NCI-H1092 (cell line): Measurements from ENCODE around the gene SULT1C3.
"Not testable (repeated sequence)": the region's sequence is repeated elsewhere in the genome, so short reads cannot be mapped to it uniquely, and the experiment has no call there.

Experiments used
- DNase-seq: peaks from one replicate; lab custom pipeline; 2025; lab: John Stamatoyannopoulos, UW

Gene SULT1C3

DNA sequence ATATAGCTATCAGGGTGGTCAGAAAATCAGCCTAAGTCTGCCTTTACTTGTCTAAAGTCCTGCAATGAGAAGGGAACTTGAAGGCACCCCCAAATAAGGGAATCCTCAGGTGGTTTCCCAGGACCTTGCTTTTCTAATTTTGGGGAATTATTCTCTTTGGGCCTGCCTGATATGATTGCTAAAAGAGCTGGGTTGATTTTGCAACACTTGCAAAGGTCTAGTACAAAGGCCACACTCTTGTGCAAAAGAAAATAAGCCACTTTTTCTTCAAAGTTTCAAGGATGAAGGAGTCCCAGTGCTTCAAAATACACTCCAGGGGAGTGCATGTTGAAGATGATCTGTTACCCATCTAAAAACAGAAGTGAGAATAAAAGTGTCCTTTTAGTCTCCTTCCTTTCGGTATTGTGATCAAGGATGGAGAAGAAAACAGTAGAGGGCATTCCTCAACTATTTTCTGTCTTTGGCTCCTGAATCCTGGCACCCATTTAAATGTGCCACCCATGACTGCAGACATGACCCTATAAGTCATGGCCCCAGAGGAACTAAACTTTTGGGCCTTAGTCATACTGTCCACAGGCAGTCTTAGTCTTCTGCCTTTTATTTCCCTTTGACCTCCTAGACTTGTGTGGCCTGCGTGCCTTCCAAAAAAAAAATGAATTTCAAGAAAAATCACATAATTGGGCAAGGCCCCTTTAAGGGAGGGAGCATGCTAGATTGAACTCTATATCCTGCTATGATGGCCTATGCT, 5.1 kb downstream of the SULT1C3 start:
- no peak for DNase-seq

GRCh38 chr2:108253106-108253505, 13.3 kb downstream of the SULT1C3 start:
- DNase-seq = no peak

DNA sequence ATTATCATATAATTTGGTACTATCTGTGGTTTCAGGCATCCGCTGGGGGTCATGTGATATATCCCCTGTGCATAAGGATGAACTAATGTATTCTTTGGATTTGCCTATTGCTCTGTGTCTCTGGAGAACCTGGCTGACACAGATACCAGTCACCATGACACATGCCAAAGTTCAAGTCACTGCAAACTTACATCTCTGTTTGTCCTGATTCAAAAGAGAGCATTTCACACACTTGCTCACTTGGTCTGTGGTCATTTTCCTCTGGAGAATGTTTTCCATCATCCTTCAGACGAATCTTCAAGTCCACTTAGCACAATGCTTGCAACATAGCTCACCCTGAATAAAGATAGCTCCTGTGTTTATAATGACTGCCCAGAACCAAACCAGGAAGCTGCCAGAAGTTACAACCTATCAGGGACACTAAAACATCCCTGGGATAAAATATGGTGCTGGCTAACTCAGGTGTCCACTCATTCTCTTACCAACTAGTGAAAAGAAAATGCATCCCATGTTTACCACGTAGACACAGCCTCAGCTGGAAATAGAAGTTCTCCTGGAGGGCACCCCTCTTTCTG, 18.1 kb downstream of the SULT1C3 start:
- no peak for DNase-seq

DNA sequence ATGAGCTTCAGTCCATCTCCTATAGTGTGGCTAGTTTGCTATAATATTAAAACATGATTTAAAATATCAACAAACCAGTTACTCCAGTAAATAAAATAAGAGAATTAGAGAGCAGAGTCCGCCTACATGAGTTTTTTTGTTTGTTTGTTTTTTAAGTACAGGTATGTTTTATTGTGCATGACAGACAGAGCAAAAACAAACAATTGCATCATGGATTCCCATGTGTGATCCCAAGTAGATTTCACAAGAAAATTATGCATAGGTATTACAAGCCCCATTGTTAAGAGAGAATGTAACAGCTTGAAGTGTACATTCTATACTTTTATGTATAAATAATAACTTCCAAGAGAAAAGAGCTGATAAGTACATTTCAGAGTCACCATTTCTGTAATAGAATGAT, 21.0 kb downstream of the SULT1C3 start:
- DNase-seq = no peak

DNA sequence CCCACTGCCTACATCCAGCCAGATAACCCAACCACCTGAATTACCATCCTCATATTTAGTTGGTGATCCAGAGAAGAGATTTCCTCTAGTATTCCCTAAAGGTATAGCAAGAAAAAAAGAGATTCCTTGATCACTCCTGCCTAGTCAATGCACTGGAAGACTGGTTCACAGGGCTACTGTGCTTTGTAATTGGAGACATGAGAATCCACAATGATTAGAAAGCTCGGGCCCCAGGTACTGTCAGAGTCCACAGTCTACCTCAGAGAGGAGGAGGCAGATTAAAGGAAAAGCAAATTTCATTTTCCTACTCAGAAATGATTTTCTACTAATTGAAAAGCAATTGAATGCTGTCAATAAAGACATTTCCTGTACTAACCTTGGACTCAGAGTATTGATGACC, 22.3 kb downstream of the SULT1C3 start:
- DNase-seq = no peak

GRCh38 chr2:108263401-108263800, 23.6 kb downstream of the SULT1C3 start:
- DNase-seq = no peak

DNA sequence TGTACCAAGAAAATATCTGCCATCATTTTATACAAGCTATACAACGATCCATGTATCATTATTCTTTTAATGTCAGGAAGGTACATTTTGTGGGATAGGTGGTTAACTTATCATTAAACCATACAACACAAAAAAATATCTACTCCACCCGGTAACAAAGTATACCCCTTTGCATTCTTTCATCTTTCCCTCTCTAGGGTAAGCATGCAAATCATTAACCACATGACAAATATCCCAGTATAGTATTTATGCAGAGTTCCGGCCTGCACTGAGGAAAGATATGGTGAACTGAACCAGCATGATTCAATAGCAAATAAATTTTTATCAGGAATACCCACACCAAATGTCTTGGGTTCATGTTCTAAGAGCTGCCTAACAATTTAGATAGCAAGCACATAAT, 26.4 kb downstream of the SULT1C3 start:
- DNase-seq = no peak

- DNase-seq = no peak
Observed at GRCh38 chr2:108267101-108267500, 27.3 kb downstream of the SULT1C3 start.

DNA sequence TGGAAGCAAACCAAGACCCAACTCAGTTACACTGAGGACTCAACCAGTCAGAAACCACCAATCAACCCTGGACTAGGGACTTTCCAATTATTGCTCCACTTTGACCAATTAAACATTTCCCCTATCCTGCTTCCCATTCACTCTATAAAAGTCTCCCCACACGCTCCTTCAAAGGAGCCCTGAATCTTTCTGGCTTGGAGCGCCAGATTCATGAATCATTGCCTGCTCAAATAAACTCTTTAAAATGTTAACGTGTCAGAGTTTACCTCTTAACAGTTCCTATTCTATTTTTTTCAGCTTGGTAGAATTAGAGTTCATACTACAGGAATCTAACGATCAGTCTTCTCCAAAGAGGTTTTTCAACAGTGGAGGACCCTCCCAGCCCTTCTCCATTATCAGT, 28.2 kb downstream of the SULT1C3 start:
- DNase-seq = no peak

DNA sequence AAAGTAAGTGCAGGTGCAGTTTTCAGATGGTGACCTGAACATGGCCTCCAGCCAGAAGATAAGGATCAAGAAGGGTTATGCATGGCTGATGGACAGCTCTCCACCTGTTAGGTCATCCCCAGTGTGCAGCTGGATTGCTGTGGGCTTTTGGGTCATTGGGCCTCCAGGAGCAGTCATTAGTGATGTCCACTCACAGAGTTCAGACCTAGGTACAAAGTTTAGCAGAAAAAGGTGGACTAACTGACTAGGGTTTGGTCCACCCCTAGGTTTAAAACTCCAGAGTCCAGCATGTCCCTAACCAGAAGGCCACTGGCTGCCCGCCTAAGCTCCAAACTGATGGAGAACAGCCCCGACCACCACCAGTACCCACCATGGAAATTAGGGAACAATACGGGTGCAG, 30.6 kb downstream of the SULT1C3 start:
- no peak for DNase-seq

DNA sequence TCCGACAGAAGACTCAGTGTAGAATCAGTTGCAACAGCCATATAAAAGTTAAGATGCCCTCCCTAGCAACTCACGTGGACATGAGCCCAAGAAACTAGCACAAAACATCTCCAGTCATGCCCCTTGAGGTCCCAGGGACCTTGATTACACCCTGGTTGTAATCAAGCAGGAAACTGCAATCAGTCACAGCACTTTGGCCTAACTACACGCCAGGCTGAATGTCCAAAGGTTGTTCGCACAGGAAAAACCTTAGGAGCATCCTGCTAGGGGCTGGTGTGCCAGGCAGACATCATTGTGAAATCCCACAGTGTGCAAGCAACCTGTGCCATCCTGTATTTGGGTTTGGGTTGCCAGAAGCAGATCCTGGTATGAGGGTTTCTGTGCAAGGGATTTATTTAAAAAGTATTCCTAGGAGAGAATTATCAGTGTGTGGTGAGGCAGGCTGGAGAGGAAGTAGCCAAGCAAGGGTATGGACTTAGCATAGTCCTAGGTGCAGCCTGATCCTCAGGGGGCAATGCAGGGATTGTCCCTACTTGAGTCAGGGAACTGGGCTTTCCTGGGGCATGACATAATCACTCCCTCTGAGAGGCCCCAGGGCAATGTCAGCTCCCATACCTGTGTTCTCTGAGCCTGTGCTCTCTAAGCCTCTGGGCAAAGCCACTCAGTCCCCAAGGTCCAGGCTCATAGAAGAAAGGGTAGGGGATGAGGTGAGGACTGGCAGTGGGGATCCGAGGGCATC, 31.2 kb downstream of the SULT1C3 start:
- DNase-seq = no peak

DNA sequence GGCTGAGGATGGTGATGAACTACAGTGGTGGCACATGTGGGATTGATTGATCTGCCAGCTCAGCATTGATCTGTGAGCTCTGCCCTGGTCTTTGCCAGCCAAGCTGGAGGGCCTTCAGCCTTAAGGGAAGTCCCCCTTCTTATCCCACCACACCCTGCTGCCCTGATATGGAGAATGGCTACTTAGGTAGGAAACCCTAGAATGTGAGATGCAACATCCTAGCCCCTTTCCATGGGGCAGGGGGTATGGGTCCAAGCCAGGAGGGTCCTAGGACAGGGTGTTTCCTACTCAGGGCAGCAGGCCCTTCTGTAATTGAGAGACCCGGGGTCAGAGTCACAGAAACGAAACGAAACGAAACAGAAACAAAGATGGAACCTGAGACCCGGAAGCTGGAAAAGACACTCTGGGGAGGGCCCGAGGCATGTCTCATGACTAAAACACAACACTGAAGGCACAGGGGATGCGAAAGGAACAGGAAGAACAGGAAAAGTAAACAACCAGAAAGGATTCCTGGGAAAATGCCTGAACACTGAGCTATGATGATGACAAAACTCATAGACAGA, 32.0 kb downstream of the SULT1C3 start:
- no peak for DNase-seq

- DNase-seq = no peak
Observed at GRCh38 chr2:108278631-108279030, 38.9 kb downstream of the SULT1C3 start.

DNA sequence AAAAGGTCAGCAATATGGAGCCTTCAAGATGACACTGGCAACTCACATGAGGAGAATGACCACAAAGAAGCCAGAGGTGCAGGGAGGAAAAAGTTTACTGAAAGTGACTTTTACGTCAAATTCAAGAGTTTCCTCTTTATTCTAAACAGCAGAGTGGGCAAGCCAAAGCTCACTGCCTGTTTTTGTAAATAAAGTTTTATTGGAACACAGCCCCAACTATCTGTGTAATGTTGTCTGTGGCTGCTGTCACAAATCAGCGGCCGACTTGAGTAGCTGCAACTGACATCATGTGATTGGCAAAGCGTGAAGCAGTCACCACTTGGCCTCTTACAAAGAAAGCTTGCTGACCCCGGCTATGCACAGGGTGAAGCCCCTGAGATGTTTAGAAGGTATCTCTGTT, 39.7 kb downstream of the SULT1C3 start:
- DNase-seq = no peak

GRCh38 chr2:108280466-108280865, 40.7 kb downstream of the SULT1C3 start:
- DNase-seq = no peak

DNA sequence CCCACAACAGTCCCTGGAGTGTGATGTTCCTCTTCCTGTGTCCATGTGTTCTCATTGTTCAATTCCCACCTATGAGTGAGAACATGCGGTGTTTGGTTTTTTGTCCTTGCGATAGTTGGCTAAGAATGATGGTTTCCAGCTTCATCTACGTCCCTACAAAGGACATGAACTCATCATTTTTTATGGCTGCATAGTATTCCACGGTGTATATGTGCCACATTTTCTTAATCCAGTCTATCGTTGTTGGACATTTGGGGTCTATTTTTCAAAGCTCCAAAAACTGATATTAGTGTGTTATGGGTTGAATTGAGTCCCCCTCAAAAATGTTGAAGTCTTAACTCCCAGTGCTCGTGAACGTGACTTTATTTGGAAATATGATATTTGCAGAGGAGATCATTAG, 44.8 kb downstream of the SULT1C3 start:
- not testable (repeated sequence) for DNase-seq

GRCh38 chr2:108285616-108286015, 45.8 kb downstream of the SULT1C3 start:
- DNase-seq = no peak

DNA sequence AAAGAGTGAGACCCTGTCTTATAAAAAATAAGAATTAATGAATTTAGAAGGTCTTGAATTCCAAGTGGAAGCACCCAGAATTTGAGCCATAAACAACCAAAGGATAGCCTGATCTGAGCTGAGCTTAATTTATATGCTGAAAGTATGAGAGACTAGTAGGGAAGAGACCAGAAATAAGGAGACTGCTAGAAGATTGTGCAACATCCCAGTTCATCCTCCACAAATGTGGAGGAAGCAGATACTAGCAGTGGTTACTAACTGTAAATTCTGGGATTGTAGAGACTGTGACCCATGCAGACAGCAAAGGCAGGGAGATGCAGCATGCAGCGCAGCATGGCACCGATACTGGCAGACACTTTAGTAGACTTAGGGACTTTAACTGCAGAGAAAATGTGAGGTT, 47.4 kb downstream of the SULT1C3 start:
- no peak for DNase-seq

DNA sequence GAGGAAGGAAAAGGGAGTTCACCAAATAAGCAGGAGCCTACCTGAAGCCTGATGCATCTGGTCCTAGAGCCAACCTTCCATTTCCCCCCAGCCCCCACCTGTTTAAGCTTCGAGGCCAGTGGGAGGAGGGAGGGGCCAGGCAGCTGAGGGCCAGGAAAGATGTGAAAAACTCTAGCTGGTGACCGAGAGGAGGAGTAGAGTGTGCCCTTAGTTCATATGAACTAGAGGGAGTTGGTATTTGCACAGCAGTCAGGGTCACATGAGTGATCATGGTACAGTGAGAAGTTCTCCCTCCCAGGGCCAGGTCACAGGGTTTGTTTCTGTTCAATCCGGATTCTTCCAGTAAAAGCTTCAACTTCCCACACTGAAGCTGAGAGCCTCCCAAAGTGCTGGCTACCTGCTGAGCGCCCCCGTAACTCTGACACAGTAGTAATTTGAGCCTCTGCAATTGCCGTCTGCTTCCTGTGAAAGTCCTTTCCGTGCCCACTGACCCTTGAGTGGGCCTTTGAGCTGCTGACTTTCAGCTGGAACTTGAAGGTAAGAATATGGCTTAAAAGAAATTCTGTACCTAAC, 48.9 kb downstream of the SULT1C3 start, which contains the start of gene SULT1C2:
Gene SULT1C2 (plus strand): TSS at position 362 of the 573 bp plus-strand sequence. CDS start 4,773 bp downstream, outside the sequence.
- peak; percentile 26 for DNase-seq

DNA sequence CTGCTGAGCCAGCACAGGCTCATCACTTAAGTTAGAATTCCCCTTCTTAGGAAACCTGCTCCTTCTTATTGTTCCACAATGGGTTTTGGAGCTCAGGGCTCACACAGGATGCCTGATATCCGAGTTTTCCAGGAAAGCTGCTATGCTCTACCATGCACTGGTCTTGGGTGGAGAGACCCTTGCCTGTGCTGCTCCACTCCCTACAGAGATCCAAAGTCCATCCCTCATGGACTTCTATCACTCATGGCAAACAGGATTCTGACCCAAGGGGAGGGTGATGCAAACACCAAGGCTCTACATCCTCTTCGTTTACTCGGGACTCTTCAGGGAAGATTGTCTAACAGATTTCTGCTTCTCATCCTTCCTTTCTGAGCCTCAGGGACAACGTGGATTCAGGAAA, 54.1 kb downstream of the SULT1C3 start:
- no peak for DNase-seq

DNA sequence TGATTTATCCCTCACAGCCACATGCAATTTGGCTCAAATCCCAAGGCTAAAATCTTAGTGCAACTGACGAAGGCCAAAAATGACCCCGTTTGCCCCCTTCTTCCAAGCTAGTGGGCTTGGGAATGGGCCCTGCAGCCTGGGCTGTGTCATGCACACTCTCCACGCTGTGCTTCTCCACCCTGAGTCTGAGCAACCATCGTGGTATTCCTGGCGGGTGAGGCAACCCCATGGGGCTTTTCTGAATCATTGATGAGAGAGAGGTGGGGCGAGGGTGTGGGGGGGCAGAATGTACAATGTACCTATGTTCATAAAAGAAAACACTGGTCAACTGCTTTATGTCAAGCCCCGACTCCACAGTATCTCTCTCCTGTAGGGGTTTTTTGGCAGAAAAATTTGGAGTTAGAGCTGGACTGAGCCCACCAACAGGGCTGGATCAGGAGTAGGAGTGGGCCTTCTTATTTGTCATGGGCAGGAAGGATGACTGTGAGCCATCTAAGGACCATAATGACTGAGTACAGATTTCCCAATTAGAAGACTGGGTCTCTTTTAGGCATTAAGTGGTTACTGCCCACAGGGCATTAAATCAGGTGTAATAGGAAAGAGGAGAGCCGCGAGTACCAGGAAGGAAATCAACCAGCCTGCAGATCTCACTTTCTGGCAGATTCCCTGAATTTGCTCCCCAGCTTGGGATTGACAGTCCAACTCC, 57.8 kb downstream of the SULT1C3 start:
- no peak for DNase-seq

DNA sequence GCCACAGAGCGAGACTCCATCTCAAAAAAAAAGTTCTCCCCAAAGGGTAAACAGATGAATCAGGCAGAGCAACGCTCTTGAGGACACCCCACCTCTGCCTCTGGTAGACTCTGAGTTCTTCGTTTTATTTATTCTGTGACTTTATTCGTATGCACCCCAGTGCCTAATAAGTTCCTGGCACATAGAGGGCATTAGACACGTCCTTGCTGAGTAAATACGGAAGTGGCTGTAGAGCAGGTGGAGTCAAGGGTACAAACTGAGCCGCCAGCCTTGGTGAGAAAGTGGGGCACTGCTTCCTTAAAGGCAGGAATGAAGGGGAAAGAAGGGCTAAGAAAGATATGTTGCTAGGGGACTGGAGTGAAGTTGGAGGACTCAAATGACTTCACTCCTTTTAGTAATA, 61.8 kb downstream of the SULT1C3 start:
- no peak for DNase-seq
